Anterior cingulate cortex (tissue), 58 donors: ENCODE data around the gene MAN1C1.
"Not testable (repeated sequence)": the region's sequence is repeated elsewhere in the genome, so short reads cannot be mapped to it uniquely, and the experiment has no call there.

Experiments used
- DNase-seq, 58 donors: peaks; one replicate each; lab custom pipeline; 2025; lab: John Stamatoyannopoulos, UW

MAN1C1 gene

DNA sequence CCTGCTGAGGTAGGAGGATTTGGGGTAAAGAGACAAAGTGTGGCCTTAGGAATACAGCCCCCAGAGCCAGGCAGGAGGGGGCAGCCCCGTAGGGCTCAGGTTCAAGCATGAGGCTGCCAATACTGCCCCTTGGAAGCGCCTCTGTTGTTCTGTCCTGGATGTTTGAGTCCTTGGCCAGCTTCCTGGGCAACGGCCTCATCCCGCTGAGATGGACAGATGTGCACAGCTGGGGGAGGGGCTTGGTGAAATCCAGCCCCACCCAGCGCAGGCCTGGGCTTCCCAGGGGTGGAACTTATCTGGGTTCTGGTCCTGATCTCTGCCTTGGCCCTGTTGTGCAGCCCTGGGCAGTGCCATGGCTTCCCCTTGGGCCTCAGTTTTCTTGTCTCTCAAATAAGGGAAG is 34.8 kb upstream of the MAN1C1 start:
- DNase-seq = no peak

DNA sequence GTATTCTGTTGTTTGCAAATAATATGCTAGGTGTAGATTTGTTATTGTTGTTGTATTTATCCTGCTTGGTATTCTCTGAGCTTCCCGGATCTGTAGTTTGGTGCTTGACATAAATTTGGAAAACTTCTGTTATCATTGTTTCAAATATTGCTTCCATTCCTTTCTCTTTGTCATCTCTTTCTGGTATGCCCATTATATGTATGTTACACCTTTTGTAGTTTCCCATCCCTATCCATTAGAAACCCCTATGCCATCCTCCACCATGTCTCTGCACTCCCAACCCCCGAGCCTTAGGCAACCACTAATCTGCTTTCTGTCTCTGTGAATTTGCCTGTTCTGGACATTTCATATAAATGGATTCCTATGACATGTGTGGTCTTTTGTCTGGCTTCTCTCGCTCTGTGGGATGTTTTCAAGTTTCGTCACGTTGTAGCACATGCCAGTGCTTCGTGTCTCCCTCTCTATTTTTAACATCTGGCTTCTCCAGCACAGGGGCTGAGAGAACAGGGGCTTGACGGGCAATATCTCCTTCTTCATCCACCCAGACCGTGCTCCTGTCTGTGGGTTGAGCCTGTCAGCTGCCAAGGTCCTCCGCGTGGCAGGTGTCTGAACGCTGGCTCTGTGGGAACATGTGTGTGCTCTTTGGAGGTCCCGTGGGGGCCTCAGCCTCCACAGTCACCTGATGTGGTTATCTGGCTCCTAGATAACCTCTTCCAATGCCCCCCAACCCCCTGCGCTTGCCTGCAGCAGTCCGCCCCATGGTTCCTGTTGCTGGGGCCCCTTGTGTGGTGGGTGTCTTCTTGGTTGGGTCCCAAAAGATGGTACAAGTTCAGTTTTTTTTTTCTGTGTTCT is 32.8 kb upstream of the MAN1C1 start:
- DNase-seq = no peak

DNA sequence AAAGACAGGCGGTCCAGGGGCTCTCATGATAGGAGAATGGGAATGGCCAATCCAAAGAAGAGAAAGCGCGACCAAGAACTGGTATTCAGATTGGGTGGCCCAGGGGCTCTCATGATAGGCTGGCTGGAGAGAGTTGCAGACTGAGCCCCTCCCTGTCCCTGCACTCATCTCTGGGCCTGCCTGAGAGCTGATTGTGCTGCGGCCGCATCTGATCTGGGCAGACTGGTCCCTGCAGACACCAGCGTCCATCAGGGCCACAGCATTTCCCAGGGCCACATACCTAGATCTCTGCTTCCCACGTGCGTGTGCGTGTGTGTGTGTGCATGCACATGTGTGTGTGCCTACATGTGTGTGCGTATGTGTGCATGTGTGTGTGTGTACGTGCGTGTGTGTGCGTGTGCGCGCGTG is 30.4 kb upstream of the MAN1C1 start:
- no peak for DNase-seq

DNA sequence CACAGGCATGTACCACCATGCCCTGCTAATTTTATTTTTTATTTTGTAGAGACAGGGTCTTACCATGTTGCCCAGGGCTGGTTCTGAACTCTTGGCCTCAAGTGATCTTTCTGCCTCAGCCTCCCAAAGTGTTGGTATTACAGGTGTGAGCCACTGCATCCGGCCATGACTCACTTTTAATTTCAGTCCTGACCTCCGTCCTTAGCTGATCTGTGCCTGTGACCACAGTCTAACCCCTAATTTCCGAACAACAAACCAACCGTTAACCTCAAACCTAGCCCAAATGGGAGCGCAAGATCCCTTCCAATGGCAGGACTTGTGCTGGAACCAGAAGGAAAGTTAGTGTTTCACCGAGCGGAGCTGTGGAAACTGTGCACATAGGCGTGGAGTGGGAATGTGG is 29.3 kb upstream of the MAN1C1 start:
- no peak for DNase-seq

DNA sequence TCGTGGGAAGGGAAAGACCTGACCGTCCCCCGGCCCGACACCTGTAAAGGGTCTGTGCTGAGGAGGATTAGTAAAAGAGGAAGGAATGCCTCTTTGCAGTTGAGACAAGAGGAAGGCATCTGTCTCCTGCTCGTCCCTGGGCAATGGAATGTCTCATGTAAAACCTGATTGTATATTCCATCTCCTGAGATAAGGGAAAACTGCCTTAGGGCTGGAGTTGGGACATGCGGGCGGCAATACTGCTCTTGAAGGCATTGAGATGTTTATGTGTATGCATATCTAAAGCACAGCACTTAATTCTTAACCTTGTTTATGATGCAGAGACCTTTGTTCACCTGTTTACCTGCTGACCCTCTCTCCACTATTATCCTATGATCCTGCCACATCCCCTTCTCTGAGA is 28.4 kb upstream of the MAN1C1 start:
- not testable (repeated sequence) for DNase-seq

DNA sequence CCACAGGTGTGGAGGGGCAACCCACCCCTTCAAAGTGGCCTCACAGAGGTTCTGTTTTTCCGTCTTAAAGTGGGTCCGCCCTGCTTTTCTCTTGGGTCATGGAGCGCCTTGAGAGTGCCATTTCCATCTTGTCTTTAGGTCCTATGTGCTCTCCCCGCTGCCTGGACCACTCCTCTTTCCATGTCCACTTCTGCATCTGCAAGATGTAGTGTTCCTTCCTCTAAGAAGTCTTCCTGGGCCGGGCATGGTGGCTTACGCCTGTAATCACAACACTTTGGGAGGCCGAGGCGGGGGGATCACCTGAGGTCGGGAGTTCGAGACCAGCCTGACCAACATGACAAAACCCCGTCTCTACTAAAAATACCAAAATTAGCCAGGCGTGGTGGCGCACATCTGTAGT is 27.8 kb upstream of the MAN1C1 start:
- not testable (repeated sequence) for DNase-seq

DNA sequence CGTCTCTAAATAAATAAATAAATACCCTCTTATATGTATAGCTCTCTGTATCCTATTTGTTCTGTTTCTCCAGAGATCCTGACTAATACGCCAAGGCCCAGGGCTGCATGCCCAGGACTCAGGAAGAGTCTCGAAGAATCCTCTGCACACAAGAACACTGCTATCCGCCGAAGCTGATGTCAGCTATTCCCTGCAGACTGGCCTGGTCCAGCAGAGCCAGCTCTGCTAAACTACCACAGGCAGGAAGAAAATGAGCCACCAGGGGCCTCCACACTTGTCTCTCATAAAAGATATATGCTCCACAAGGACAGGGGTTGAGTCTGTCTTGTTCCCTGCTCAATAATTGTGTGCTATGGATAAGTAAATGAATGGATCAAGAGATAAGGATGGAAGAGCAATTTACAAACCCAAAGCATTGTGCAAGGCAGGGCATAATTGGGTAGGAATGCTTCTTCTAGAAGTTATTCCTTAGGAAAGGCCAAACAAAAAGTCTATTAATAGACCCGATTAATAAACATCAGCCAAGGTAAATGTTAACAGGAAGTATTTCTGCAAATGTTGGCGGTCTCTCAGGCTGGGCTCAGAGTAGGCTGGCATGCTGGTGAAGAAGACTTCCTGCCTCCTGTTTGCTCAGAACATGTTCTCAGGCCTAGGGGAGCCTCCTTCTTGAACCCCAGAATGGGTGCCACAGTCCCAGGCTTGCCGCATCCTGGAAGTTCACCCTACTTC is 26.3 kb upstream of the MAN1C1 start:
- DNase-seq = no peak

DNA sequence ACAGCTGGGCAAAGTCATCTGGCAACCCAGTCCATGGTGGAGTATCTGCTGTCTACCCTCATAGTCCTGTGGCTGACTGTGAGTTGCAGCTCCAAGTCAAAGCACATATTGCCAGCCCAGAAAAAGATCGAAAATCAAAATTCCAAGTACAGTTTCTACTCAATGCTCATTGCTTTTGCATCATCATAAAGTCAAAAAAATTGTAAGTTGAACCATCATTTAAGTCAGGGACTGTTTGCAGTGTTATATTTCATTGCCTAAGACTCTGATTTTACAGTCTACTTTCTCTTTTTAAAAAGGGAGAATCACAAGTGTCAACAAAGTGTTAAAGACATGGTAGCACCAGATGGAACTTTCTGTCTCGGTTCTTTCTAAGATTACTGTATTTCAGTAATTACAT is 22.7 kb upstream of the MAN1C1 start:
- DNase-seq = no peak

DNA sequence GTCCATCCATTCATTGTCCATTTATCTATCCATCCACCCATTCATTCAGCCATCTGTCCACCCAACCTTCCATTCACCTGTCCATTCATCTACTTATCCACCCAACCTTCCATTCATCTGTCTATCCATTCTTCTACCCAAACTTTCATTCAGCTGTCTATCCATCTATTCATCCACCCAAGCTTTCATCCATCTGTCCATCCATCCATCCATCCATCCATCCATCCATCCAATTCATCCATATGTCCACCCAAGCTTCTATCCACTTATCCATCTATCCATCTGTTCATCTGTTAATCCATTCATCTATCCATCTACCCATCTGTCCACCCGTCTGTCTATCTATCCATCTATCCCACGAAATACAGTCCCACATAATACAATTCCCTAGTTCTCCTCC is 21.6 kb upstream of the MAN1C1 start:
- DNase-seq = no peak

DNA sequence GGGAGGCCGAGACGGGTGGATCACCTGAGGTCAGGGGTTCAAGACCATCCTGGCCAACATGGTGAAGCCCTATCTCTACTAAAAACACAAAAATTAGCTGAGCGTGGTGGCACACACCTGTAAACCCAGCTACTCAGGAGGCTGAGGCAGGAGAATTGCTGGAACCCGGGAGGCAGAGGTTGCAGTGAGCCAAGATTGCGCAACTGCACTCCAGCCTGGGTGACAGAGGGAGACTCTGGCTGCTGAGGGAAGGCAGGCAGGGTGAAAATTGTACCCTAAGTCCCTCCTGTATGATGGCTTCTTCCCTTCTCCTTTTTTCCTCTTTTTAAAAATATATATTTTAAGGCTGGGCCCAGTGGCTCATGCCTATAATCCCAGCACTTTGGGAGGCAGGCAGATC is 19.9 kb upstream of the MAN1C1 start:
- DNase-seq = not testable (repeated sequence)

DNA sequence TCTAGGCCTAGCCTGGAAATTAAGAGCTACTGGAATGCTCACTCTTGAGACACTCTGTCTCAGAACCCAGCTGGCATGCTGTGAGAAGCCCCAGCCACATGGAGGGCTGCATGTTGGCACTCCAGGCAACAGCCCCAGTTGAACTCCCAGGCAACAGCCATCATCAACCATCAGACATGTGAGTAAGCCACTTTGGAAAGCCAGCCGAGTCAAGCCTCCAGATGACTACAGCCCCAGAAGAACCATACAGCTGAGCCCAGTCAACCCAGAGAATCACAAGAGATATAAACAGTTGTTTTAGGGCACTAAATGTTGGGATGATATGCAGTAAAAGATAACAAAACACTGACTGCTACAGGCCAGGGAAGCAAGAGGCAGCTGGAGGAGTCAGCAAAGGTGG is 17.7 kb upstream of the MAN1C1 start:
- DNase-seq = no peak

DNA sequence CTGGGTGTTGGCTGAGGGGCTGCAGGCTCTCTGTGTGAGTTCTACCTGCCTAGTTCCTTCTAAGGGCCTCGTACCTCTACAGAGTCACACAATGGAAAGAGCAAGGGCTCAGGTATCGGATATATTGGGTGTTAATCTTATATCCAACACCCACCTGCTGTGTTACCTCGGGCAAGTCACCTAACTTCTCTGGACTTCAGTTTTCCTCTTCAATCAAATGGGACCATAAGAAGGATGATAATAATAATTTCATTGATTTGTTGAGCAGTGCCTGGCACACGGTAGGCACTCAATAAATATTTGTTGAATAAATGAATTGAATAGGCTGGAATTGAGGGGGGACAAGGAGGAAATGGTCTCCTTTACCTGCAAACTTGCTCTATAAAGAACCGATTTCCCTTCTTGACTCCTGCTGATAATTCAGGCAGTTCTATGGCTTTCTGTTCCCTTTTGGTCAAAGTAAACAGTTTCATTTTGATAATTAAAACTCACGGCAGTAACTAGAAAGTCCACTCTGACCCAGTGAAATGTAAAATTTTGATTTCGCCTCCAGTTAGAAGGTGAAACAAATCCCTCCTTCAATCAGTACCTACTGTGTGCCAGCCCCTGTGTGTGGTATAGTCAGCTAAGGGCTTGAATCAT is 16.5 kb upstream of the MAN1C1 start:
- DNase-seq = no peak

DNA sequence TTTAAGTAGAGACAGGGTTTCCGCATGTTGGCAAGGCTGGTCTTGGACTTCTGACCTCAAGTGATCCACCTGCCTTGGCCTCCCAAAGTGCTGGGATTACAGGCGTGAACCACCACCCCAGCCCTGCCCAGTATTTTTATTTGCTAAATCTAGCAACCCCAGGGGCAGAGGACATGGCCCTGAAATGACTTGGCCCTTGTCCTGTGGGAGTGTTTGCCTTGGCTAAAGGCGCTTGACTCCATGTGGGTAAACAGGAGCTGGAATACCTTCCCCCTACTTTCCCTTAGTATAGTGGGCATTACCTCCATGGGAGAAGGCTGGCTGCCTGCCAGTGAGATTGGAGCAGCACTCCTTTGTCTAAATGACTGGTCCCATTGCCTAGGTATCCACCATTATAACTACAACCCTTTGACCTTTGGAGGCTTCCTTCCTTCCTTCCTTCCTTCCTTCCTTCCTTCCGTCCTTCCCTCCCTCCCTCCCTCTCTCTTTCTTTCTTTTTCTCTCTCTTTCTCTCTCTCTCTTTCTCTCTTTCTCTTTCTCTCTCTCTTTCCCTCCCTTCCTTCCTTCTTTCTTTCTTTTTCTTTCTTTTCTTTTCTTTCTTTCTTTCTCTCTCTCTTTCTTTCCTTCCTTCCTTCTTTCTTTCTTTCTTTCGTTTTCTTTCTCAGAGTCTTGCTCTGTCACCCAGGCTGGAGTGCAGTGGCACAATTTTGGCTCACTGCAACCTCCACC is 15.5 kb upstream of the MAN1C1 start:
- DNase-seq = not testable (repeated sequence)

DNA sequence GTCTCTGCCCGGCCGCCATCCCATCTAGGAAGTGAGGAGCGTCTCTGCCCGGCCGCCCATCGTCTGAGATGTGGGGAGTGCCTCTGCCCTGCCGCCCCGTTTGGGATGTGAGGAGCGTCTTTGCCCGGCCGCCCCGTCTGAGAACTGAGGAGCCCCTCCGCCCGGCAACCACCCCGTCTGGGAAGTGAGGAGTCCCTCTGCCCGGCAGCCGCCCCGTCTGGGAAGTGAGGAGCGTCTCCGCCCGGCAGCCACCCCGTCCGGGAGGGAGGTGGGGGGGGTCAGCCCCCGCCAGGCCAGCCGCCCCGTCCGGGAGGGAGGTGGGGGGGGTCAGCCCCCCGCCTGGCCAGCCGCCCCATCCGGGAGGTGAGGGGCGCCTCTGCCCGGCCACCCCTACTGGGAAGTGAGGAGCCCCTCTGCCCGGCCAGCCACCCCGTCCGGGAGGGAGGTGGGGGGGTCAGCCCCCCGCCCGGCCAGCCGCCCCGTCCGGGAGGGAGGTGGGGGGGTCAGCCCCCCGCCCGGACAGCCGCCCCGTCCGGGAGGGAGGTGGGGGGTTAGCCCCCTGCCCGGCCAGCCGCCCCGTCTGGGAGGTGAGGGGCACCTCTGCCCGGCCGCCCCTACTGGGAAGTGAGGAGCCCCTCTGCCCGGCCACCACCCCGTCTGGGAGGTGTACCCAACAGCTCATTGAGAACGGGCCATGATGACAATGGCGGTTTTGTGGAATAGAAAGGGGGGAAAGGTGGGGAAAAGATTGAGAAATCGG is 12.6 kb upstream of the MAN1C1 start:
- not testable (repeated sequence) for DNase-seq

DNA sequence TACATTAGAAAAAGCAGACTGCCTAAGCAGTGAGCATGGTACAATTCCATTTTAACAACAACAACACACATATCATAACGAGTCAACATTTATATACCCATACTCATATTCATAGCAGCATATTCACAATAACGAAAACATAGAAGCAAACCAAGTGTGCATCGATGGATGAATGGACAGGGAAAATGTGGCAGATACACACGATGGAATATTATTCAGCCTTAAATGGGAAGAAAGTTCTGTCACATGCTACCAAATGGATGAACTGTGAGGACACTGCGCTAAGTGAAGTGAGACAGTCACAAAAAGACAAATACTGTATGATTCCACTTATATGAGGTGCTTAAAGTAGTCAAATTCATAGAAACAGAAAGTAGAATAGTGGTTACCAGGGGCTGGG is 9.5 kb upstream of the MAN1C1 start:
- no peak for DNase-seq

DNA sequence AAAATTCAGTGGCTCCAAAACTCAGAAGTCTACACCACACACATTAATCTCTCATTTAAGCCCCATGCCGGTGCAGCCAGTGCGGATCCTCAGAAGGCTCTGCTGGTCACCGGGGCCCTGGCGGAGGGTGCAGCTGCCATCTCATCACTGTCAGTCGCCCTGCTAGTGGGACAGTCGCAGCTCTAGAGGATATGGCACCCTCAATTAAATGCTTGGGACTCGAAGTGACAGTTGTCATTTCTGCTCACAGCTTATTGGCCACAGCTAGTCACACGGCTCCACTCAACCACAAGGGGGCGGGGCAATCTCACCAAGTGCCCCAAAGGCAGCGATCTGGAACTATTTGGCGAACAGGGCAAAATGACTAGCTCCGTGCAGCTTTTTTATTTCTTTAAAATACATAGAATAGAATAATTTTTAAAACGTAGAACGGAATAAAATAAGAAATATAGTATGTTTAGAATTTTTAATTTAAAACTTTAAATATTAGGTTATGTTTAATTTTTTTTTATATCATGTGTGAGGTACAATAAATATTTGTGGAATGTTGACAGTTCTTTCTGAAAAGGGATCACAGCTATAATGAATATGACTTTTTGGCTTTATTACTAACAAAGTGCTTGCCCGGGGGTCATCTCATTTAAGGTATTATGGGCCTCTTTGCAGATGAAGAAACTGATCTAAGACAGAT is 8.0 kb upstream of the MAN1C1 start:
- DNase-seq = peak in 55 of 58 donors; percentile 22 to 90 (median 60)

DNA sequence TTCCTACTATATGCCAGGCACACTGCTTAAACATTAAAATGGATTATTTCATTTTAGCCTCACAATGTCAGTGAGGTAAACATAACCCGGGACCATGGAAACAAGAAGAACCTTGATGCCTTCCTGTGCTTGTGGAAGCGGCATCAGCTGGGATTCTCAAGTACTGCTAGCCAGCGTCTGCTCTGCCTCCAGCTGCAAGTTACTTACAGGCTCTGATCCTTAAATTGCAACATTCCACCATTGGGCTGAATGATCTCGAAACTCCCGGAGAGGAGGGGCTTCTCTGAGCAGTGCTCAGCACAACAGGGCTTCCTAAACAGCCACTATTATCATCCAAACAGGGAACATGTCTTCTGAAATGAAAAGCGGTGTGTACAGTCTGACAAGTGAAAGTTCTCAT is 6.7 kb upstream of the MAN1C1 start:
- peak in 6 of 58 donors; percentile 9 to 18 (median 15) for DNase-seq

DNA sequence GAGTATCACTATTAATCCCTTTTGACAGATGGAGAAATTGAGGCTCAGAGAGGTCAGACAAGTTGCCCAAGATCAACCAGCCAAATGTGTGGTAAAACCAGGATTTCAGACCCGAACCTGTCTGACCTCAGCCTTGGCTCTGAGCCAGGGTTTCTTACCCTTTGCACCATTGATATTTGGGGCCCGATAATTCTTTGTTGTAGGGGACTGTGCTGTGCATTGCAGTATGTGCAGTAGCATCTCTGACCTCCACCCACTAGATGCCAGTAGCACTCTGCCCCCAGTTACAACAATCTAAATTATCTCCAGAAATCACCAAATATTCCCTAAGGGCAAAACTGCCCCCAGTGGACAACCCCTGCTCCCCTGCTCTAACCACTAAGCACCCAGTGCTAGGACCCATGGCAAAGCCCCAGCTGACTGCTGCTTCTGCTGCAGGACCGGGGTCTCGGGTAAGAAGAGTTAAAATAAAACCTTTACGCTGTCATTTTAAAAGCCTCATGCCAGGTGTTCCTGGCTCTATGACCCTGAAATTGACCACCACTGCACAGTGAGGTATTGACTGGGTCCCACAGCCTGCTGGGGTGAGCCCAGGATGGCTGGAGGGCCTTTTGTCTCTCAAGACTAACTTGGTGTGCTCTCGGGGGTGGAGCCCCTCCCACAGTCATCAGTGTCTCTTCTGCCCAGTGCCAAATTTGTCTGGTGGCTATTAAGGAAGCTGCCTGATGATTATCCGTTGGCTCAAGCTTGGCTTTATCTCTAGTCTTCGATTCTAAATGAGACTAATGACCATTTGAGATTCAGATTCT is 5.6 kb upstream of the MAN1C1 start:
- DNase-seq = no peak

DNA sequence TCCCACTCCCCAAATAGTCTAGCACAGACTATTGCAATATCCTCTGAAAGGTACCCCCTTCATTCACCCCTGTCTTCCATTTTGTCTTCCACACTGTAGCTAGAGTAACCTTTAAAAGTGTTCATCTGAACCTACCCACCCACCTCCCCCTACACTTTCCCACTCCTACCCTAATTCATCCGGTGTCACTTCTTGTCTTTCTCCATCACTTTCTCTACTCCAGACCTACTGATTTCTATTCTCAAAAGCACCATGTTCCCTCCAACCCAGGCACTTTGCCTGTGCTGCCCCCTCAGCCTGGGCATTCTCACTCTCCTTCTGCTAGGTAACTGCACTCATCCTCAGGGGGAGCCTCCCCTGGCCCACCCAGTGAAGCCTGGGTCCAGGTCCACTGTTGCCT is 4.7 kb upstream of the MAN1C1 start:
- no peak for DNase-seq
